Mesendoderm (in vitro differentiated cells): ENCODE results near the gene RPL13.

ENCODE experiments used
- DNase-seq: peaks from one replicate; pipeline ENCODE4 v3.0.0; 2013
- H2AK5ac ChIP-seq: 2 replicates; pipeline ENCODE4 v1.6.1; 2013; ENCODE audit warnings: low read length, inconsistent platforms
- H2BK120ac ChIP-seq: 2 replicates; pipeline ENCODE4 v1.6.1; 2013; ENCODE audit warnings: low read depth, mild to moderate bottlenecking, low read length, moderate library complexity, mixed read lengths
- H2BK15ac ChIP-seq: replicated peaks from 2 replicates; pipeline ENCODE4 v1.6.1; 2013; ENCODE audit warnings: low read depth, mild to moderate bottlenecking, moderate library complexity
- H2BK5ac ChIP-seq: 2 replicates; pipeline ENCODE4 v1.6.1; 2013; ENCODE audit warnings: low read length, inconsistent platforms
- H3K18ac ChIP-seq: 2 replicates; pipeline ENCODE4 v1.6.1; 2013; ENCODE audit warnings: mild to moderate bottlenecking, low read length, mixed read lengths
- H3K23ac ChIP-seq: one replicate; pipeline ENCODE4 v1.6.1; 2013; ENCODE audit warnings: low read length
- H3K27ac ChIP-seq: 2 replicates; pipeline ENCODE4 v1.5.1; 2013; ENCODE audit warnings: low read depth, mild to moderate bottlenecking, inconsistent platforms, low read length, moderate library complexity
- H3K27me3 ChIP-seq: 2 replicates; pipeline ENCODE4 v1.6.1; 2013; ENCODE audit warnings: low read length, control low read depth, mild to moderate bottlenecking, inconsistent platforms; ENCODE audit not compliant: insufficient read depth, poor library complexity
- H3K36me3 ChIP-seq: 2 replicates; pipeline ENCODE4 v1.6.1; 2013; ENCODE audit warnings: low read length, inconsistent platforms; ENCODE audit not compliant: control insufficient read depth, insufficient read depth
- H3K4ac ChIP-seq: one replicate; pipeline ENCODE4 v1.6.1; 2013; ENCODE audit warnings: low read depth, mild to moderate bottlenecking, low read length, moderate library complexity
- H3K4me1 ChIP-seq: 2 replicates; pipeline ENCODE4 v1.6.1; 2013; ENCODE audit warnings: low read depth, low read length, inconsistent platforms; ENCODE audit not compliant: control insufficient read depth
- H3K4me2 ChIP-seq: 2 replicates; pipeline ENCODE4 v1.6.1; 2013; ENCODE audit warnings: low read length
- H3K4me3 ChIP-seq: 2 replicates; pipeline ENCODE4 v1.5.1; 2013; ENCODE audit warnings: mild to moderate bottlenecking, low read length
- H3K56ac ChIP-seq: one replicate; pipeline ENCODE4 v1.6.1; 2013; ENCODE audit warnings: low read length
- H3K79me1 ChIP-seq: 2 replicates; pipeline ENCODE4 v1.6.1; 2013; ENCODE audit warnings: low read length, inconsistent platforms
- H3K79me2 ChIP-seq: 2 replicates; pipeline ENCODE4 v1.6.1; 2013; ENCODE audit warnings: mild to moderate bottlenecking, low read length; ENCODE audit not compliant: control insufficient read depth, insufficient read depth
- H3K9ac ChIP-seq: 2 replicates; pipeline ENCODE4 v1.6.1; 2013; ENCODE audit warnings: low read length, inconsistent platforms
- H4K5ac ChIP-seq: one replicate; pipeline ENCODE4 v1.6.1; 2013; ENCODE audit warnings: low read length
- H4K8ac ChIP-seq: one replicate; pipeline ENCODE4 v1.6.1; 2013; ENCODE audit warnings: low read depth, mild to moderate bottlenecking, control low read depth, low read length, moderate library complexity
- WGBS: extraction: QIAGEN DNeasy Blood & Tissue Kit; methylation state at CpG from one replicate; pipeline ENCODE4 v1.1.7; 2013; ENCODE audit warnings: low lambda C conversion rate, missing lambda C conversion rate; ENCODE audit not compliant: insufficient coverage; ENCODE audit errors: extremely low coverage; 5-methylcytosine and 5-hydroxymethylcytosine counted together

Gene RPL13

DNA sequence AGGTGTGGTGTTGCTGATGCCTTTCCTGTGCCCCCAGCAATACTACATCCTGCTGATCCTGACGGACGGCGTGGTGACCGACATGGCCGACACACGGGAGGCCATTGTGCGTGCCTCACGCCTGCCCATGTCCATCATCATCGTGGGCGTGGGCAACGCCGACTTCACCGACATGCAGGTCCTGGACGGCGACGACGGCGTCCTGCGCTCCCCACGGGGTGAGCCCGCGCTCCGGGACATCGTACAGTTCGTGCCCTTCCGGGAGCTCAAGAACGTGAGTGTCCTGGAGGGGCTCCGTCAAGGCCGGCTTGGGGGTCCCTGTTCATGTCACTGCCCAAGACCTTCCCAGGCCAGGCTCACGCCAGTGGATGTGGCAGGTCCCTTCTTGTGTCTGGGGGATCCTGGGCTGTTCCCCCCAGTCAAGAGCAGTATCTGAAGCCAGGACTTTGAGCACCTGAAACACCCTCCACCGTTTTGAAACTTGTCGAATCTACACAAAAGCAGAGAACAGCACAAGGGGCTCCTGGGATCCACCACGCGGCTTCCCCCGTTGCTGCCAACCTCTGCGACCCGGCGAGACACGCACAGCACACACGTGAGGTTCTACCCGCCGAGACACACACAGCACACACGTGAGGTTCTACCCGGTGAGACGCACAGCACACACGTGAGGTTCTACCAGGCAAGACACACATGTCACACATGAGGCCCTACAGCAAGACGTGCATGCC lies 35.0 kb downstream of the RPL13 start:
- Histone ChIP-seq H3K27ac (no peak overlapping the region), H4K8ac (no peak overlapping the region), H3K9ac (no peak overlapping the region), H4K5ac (no peak overlapping the region), H3K36me3 (no peaks in the 10 kb centered on the region), H3K27me3 (no peaks in the 10 kb centered on the region), H3K23ac (no peak overlapping the region), H2BK120ac (no peak overlapping the region), H3K18ac (no peak overlapping the region), H3K4me3 (no peak overlapping the region), H3K56ac (no peak overlapping the region), H2AK5ac (no peak overlapping the region), H3K4me1 (no peaks in the 10 kb centered on the region), H3K4ac (no peak overlapping the region), H3K79me1 (no peaks in the 10 kb centered on the region), H2BK15ac (no peak overlapping the region), H3K4me2 (no peak overlapping the region), H2BK5ac (no peak overlapping the region), H3K79me2 (no peaks in the 10 kb centered on the region)
- no peak for DNase-seq
- no CpG with 5 or more reads among the region's 47 CpGs for WGBS

- H4K5ac ChIP-seq, result no peak overlapping the region
- no peak overlapping the region for H3K27ac ChIP-seq
- no peak overlapping the region for H4K8ac ChIP-seq
- H2AK5ac ChIP-seq, result no peak overlapping the region
- H3K23ac ChIP-seq, result no peak overlapping the region
- H3K27me3 ChIP-seq, result no peaks in the 10 kb centered on the region
- H3K36me3 ChIP-seq, result no peaks in the 10 kb centered on the region
- no peak for DNase-seq
- no peak overlapping the region for H2BK15ac ChIP-seq
- no peaks in the 10 kb centered on the region for H3K79me1 ChIP-seq
- no CpG with 5 or more reads among the region's 25 CpGs for WGBS
- H2BK120ac ChIP-seq, result no peak overlapping the region
- no peak overlapping the region for H3K4ac ChIP-seq
- H3K4me2 ChIP-seq, result no peak overlapping the region
- H3K9ac ChIP-seq, result no peak overlapping the region
- no peak overlapping the region for H3K56ac ChIP-seq
- H3K4me3 ChIP-seq, result no peak overlapping the region
- H3K18ac ChIP-seq, result no peak overlapping the region
- H3K4me1 ChIP-seq, result no peaks in the 10 kb centered on the region
- no peak overlapping the region for H2BK5ac ChIP-seq
- H3K79me2 ChIP-seq, result no peaks in the 10 kb centered on the region
These were observed 35.7 kb downstream of the RPL13 start for GRCh38 chr16:89596061-89596689.

DNA sequence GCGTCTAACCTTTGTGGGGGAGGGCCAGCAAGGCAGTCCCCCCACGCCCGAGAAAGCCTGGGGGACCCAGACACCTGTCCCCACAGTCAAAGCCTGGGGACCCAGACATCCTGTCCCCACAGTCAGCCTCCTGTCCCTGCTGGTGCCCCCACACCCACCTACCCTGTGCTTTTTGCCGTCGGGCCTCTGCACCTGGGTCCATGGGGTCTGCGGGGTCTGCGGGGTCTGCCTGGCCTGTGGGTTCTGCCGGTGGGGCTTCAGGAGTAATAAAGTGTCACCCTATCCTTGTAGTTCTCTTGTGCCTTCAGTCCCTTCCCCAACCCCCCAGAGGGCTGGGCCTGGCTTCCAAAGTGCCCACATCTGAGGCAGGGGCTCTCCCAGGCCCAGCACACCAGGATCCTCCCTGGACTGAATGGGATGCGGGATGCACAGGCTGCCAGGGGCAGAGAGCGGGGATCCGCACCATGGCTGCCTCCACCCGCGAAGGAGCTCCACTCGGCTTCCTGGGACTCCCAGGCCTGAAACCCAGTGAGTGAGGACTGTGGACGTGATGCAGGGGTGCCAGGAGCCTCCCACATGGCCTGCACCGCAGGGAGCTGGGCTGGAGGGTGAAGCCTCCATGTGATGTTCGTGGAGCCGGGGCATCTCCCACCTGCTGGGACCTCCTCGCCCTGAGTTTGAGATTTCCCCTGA lies 36.6 kb downstream of the RPL13 start:
- H3K4me3 ChIP-seq, result no peak overlapping the region
- no peak overlapping the region for H2BK5ac ChIP-seq
- H3K4me1 ChIP-seq, result no peaks in the 10 kb centered on the region
- H2BK120ac ChIP-seq, result no peak overlapping the region
- H3K9ac ChIP-seq, result no peak overlapping the region
- H3K23ac ChIP-seq, result no peak overlapping the region
- WGBS, result no CpG with 5 or more reads among the region's 19 CpGs
- no peak overlapping the region for H3K4me2 ChIP-seq
- H4K5ac ChIP-seq, result no peak overlapping the region
- H3K18ac ChIP-seq, result no peak overlapping the region
- no peak overlapping the region for H4K8ac ChIP-seq
- DNase-seq, result no peak
- H3K27ac ChIP-seq, result no peak overlapping the region
- no peak overlapping the region for H3K56ac ChIP-seq
- H3K79me2 ChIP-seq, result no peaks in the 10 kb centered on the region
- no peak overlapping the region for H3K4ac ChIP-seq
- no peaks in the 10 kb centered on the region for H3K79me1 ChIP-seq
- no peak overlapping the region for H2BK15ac ChIP-seq
- H2AK5ac ChIP-seq, result no peak overlapping the region
- no peaks in the 10 kb centered on the region for H3K36me3 ChIP-seq
- no peaks in the 10 kb centered on the region for H3K27me3 ChIP-seq

- Histone ChIP-seq H3K18ac (no peak overlapping the region), H3K56ac (no peak overlapping the region), H2BK120ac (no peak overlapping the region), H3K4me2 (no peak overlapping the region), H3K79me1 (no peaks in the 10 kb centered on the region), H4K5ac (no peak overlapping the region), H3K4ac (no peak overlapping the region), H3K4me3 (no peak overlapping the region), H2BK15ac (no peak overlapping the region), H3K9ac (no peak overlapping the region), H3K23ac (no peak overlapping the region), H3K4me1 (peaks cover 3% of the 10 kb centered on the region), H4K8ac (no peak overlapping the region), H2BK5ac (no peak overlapping the region), H3K79me2 (no peaks in the 10 kb centered on the region), H3K36me3 (no peaks in the 10 kb centered on the region), H3K27ac (no peak overlapping the region), H2AK5ac (no peak overlapping the region), H3K27me3 (no peaks in the 10 kb centered on the region)
- DNase-seq, result peak; percentile 60
- no CpG with 5 or more reads among the region's 14 CpGs for WGBS
These were observed 37.7 kb downstream of the RPL13 start for GRCh38 chr16:89598199-89598598.

- Histone ChIP-seq H3K4me2 (no peak overlapping the region), H3K27ac (no peak overlapping the region), H2BK15ac (no peak overlapping the region), H3K56ac (no peak overlapping the region), H3K18ac (no peak overlapping the region), H2BK120ac (no peak overlapping the region), H3K27me3 (no peaks in the 10 kb centered on the region), H2BK5ac (no peak overlapping the region), H3K4me3 (no peak overlapping the region), H3K4ac (no peak overlapping the region), H3K36me3 (no peaks in the 10 kb centered on the region), H3K4me1 (peaks cover 3% of the 10 kb centered on the region), H2AK5ac (no peak overlapping the region), H4K5ac (no peak overlapping the region), H3K79me1 (no peaks in the 10 kb centered on the region), H3K23ac (no peak overlapping the region), H3K79me2 (no peaks in the 10 kb centered on the region), H4K8ac (no peak overlapping the region), H3K9ac (no peak overlapping the region)
- DNase-seq, result peak; percentile 79
- no CpG with 5 or more reads among the region's 8 CpGs for WGBS
These were observed 39.0 kb downstream of the RPL13 start for GRCh38 chr16:89599451-89599858.
